Right atrium auricular region (tissue), 2 donors: Measurements from ENCODE around the gene TPRG1. TPM values are rescaled to one million over a fixed set of nuclear protein-coding genes. Genes with fewer than 3 reads are reported as not detected.

Experiments
- DNase-seq: peaks from one replicate; pipeline ENCODE4 v3.0.0-alpha.2; 2019; ENCODE audit warnings: low spot score
- H3K27ac ChIP-seq, 2 donors: fragments of 200-600 bp; sonication (generic); 1 replicate in 1 of 2; 2 replicates in 1 of 2; pipeline ENCODE4 v1.5.1; 2016 to 2019
- H3K27me3 ChIP-seq, 2 donors: fragments of 200-600 bp; sonication (generic); one replicate each; pipeline versions ENCODE4 v1.5.1 to v1.6.0; 2017 to 2019
- H3K36me3 ChIP-seq: fragments of 200-600 bp; sonication (generic); one replicate; pipeline ENCODE4 v1.5.1; 2016
- H3K4me1 ChIP-seq, 2 donors: fragments of 200-600 bp; sonication (generic); one replicate each; pipeline versions ENCODE4 v1.5.1 to v1.6.0; 2017 to 2019
- H3K4me3 ChIP-seq, 2 donors: fragments of 200-600 bp; sonication (generic); 1 replicate in 1 of 2; 2 replicates in 1 of 2; pipeline ENCODE4 v1.5.1; 2017 to 2019; ENCODE audit warnings: mild to moderate bottlenecking in 1 of 2, moderate library complexity in 1 of 2
- H3K9me3 ChIP-seq, 2 donors: fragments of 200-600 bp; sonication (generic); one replicate each; pipeline ENCODE4 v1.5.1; 2019
- total RNA-seq, 2 donors: library from RNA; depleted of rRNA; stranded (reverse); fragments of >200 nt; gene quantifications; one replicate each; pipeline ENCODE4 v1.1.0, GENCODE V29; 2016
- TF ChIP-seq, protein P1 (sequence below), 2 donors: fragments of 200-600 bp; sonication (generic); IDR thresholded peaks; one replicate each; pipeline ENCODE4 v1.5.1; 2019; ENCODE audit warnings: antibody characterized with exemption in 2 of 2

TPRG1 gene
- total RNA-seq, 2 donors from 2014 or later = 0.41 to 2.1 TPM

DNA sequence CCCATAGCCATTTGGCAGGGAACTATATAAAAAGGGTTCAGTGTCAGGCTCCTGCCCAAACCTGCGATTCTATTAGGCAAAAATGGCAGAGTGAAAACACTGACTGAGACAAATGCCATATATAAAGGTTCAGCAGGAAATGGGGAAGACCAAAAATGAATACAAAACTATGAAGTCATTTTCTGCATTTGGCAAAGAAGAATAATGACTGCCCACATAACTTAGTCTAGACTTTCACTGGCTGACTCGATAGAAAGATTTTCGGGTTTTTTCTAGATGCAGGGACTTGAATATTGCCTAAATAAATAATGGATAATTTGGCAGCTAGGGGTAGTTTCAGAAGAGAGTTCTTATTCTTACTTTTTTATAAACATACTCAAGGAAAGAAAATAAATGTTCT is 178.0 kb downstream of the TPRG1 start:
- no peaks in the 10 kb centered on the region for H3K36me3 ChIP-seq
- no peaks in the 10 kb centered on the region for H3K9me3 ChIP-seq
- no peak for DNase-seq
- no peak overlapping the region for H3K27ac ChIP-seq
- no peak overlapping the region for H3K4me3 ChIP-seq
- H3K27me3 ChIP-seq = no peaks in the 10 kb centered on the region
- H3K4me1 ChIP-seq = no peaks in the 10 kb centered on the region
- TF ChIP-seq, protein P1, sequence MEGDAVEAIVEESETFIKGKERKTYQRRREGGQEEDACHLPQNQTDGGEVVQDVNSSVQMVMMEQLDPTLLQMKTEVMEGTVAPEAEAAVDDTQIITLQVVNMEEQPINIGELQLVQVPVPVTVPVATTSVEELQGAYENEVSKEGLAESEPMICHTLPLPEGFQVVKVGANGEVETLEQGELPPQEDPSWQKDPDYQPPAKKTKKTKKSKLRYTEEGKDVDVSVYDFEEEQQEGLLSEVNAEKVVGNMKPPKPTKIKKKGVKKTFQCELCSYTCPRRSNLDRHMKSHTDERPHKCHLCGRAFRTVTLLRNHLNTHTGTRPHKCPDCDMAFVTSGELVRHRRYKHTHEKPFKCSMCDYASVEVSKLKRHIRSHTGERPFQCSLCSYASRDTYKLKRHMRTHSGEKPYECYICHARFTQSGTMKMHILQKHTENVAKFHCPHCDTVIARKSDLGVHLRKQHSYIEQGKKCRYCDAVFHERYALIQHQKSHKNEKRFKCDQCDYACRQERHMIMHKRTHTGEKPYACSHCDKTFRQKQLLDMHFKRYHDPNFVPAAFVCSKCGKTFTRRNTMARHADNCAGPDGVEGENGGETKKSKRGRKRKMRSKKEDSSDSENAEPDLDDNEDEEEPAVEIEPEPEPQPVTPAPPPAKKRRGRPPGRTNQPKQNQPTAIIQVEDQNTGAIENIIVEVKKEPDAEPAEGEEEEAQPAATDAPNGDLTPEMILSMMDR (IDR thresholded peaks at IDR 0.05) = no peak

DNA sequence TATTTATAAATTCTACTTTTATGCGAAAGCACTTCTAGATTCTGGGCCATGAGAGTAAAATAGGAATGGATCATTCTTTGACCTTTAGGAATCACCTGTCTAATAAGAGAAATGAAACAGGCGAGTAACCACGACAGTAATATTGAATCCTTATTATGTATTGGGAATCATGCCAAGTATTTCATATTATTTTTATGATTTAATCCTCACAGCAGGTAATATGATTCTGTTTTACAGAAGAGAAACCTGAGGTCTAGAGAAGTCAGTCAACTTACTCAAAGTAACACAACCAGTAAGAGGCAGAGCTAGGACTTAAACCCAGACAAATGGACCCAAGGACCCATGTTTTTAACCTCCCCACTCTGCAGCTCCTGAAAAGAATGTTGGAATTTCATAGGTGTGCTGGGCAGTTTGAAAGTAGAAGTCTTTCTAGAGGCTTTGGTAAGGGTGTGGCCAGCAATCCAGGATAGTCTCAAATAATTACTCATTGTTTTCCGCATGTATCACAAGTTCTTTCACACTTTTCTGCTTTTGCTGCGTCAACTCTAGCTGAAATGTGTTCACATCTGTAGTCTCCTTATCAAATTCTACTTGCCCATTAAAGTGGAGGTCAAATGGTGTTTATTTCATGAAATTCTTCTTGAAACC is 181.7 kb downstream of the TPRG1 start:
- TF ChIP-seq, protein P1 (IDR thresholded peaks at IDR 0.05) = no peak
- DNase-seq = no peak

DNA sequence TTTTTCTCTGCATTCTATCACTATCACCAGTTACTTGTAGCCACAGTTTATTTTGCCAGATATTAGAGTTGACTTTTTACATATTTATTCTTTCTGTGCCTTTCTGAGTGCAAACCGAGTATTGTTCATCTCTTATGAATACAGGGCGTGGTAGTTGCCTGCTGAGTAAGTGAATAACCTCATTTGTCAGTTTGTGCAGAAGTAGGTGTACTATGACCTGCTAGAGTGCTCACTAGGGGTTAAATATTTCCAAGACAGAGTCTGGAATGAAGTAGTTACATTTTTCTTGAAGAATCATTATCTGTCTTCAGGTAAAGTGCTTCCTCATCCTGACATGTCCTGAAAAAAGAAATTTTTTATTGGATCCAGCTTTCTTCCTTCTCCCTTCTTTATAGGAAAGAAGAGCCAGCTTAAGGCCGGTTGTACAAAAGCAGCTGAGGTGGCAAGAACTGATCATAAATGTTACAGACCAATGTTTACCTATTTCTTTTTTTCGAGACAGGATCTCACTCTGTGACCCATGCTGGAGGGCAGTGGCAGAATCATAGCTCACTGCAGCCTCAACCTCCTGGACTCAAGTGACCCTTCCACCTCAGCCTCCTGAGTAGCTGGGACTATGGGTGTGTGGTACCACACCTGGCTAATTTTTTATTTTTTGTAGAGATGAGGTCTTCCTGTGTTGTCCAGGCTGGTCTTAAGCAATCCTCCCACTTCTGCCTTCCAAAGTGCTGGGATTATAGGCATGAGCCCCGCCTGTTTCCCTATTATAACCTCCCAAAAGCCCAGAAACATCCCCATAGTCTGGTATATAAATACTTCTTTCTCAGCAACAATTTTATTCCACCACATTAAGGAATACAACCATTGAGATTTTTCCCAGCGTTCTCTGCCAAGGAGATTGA is 182.5 kb downstream of the TPRG1 start:
- no peak overlapping the region for H3K27ac ChIP-seq
- peaks cover 0 to 7% of the 10 kb centered on the region in 2 donors for H3K4me1 ChIP-seq
- H3K4me3 ChIP-seq = no peak overlapping the region
- H3K27me3 ChIP-seq = no peaks in the 10 kb centered on the region
- no peaks in the 10 kb centered on the region for H3K9me3 ChIP-seq
- TF ChIP-seq, protein P1 (IDR thresholded peaks at IDR 0.05) = no peak
- no peak for DNase-seq
- H3K36me3 ChIP-seq = no peaks in the 10 kb centered on the region

More for the DNA sequence above, 181.7 kb downstream of the TPRG1 start:
- Histone ChIP-seq H3K4me1 (peaks cover 0 to 7% of the 10 kb centered on the region in 2 donors), H3K27me3 (no peaks in the 10 kb centered on the region), H3K4me3 (no peak overlapping the region), H3K36me3 (no peaks in the 10 kb centered on the region), H3K27ac (no peak overlapping the region), H3K9me3 (no peaks in the 10 kb centered on the region)

DNA sequence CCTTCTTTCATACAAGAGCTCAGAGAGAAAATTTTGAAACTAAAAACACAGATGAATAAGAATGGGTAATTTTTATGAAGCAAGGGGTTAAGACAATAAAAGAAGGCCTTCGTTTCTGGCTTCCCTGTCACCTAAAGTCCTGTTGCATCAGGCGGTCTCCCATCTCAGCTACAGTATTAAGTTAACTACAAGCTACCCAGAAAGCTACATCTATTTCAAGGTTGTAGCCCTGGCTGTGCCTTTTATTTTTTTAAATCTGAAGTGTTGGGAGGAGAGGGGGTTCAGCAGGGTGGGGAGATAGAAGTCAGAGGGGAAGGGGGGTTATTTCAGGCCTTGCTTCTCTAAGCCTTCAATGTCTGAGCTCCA is 183.3 kb downstream of the TPRG1 start:
- H3K27me3 ChIP-seq = no peaks in the 10 kb centered on the region
- no peaks in the 10 kb centered on the region for H3K36me3 ChIP-seq
- H3K4me3 ChIP-seq = no peak overlapping the region
- TF ChIP-seq, protein P1 (IDR thresholded peaks at IDR 0.05) = no peak
- H3K9me3 ChIP-seq = no peaks in the 10 kb centered on the region
- peaks cover 0 to 7% of the 10 kb centered on the region in 2 donors for H3K4me1 ChIP-seq
- no peak overlapping the region for H3K27ac ChIP-seq
- DNase-seq = no peak

DNA sequence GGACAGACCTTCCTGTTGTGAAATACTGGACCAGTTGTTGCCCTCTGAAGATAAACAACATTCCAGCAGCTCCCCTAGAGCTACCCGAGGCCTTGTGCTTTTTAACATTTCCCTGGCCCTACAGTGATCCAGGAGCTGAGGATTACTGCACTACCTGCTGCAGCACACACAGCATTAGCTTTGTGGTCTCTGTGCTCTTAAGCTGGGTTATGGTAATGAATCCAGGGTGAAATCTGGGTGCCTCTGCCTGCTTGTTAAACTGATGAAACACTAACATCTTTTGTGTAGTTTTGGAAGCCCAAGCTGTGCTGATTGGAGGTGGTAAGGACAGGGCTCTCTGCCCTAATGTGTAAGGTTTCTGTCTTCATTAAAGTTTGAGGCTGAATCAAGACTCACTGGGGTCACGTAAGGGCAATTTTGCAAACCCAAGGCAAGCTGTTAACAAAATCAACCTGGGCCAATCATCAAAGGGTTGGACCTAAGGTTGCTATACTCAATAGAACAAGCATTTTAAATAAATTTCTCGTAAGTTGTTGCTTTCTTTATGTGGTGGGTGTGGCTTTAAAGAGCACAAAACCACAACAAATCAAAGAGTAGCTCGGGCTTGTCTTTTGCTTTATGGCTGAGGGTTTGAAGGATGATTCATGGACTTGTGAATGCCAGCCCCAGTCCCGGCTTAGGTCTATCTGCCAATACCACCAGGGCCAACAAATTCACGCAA is 183.9 kb downstream of the TPRG1 start:
- TF ChIP-seq, protein P1 (IDR thresholded peaks at IDR 0.05) = no peak
- Histone ChIP-seq H3K4me3 (no peak overlapping the region), H3K4me1 (peaks cover 0 to 7% of the 10 kb centered on the region in 2 donors), H3K9me3 (no peaks in the 10 kb centered on the region), H3K27ac (no peak overlapping the region), H3K36me3 (no peaks in the 10 kb centered on the region), H3K27me3 (no peaks in the 10 kb centered on the region)
- no peak for DNase-seq
